ENCODE measurements around the gene NFIX.

The NFIX gene

DNA sequence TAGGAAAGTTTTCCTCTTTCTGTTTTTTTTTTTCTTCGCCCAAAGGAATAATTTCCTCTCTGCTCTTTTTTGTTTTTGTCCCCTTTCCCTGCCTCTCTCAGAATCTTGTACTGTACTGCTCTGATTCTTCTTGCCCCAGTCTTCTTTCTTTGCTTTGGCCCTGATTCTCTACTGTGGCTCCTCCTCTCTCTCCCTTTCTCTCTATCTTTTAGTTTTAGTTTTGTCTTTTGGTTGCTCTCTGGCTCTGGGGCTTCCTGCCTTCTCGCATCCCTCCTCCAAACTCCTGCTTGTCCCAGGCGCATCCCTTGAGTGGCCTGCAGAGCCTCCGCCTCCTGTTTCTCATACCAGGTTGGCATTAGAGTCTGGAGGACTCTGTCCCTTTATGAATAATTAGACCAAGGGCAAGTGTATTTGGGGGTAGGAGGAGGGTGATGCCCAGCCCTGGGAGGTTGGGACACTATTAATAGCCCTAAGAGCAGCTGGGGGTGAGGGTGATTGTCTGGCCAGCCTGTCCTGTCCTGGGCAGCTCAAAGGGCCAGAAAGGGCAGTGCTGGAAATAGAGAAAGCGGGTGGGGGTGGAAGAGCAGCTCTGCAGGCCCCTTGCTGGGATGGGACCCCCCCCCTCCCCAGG, 68.3 kb downstream of the NFIX start:
- no peaks in the 10 kb centered on the region for H3K36me3 ChIP-seq (ENCODE audit: insufficient read depth)
- no peak overlapping the region for H3K9ac ChIP-seq
- no peak overlapping the region for H3K4me3 ChIP-seq (IDR thresholded peaks at IDR 0.05; ENCODE audit: insufficient read depth, low read depth, low read length)
- no peak overlapping the region for H3K27ac ChIP-seq
- no peaks in the 10 kb centered on the region for H3K79me2 ChIP-seq (ENCODE audit: insufficient read depth, low read depth)
- no peak overlapping the region for H3K4me2 ChIP-seq
- H2AFZ ChIP-seq (ENCODE audit: low read depth) = no peak overlapping the region
- H3K27me3 ChIP-seq (ENCODE audit: insufficient read depth, low read depth) = peaks cover 42% of the 10 kb centered on the region
- H3K4me1 ChIP-seq (ENCODE audit: low read depth, poor library complexity, severe bottlenecking) = peaks cover 13% of the 10 kb centered on the region
- no peaks in the 10 kb centered on the region for H4K20me1 ChIP-seq (ENCODE audit: insufficient read depth)
- TF ChIP-seq, protein P1, sequence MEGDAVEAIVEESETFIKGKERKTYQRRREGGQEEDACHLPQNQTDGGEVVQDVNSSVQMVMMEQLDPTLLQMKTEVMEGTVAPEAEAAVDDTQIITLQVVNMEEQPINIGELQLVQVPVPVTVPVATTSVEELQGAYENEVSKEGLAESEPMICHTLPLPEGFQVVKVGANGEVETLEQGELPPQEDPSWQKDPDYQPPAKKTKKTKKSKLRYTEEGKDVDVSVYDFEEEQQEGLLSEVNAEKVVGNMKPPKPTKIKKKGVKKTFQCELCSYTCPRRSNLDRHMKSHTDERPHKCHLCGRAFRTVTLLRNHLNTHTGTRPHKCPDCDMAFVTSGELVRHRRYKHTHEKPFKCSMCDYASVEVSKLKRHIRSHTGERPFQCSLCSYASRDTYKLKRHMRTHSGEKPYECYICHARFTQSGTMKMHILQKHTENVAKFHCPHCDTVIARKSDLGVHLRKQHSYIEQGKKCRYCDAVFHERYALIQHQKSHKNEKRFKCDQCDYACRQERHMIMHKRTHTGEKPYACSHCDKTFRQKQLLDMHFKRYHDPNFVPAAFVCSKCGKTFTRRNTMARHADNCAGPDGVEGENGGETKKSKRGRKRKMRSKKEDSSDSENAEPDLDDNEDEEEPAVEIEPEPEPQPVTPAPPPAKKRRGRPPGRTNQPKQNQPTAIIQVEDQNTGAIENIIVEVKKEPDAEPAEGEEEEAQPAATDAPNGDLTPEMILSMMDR (conservative IDR thresholded peaks at IDR 0.05; ENCODE audit: low read depth, low read length) = no peak

GRCh38 chr19:13064092-13064489, 68.8 kb downstream of the NFIX start:
- Histone ChIP-seq H4K20me1 (ENCODE audit: insufficient read depth) (no peaks in the 10 kb centered on the region), H3K4me2 (no peak overlapping the region), H2AFZ (ENCODE audit: low read depth) (no peak overlapping the region), H3K4me1 (ENCODE audit: low read depth, poor library complexity, severe bottlenecking) (peaks cover 13% of the 10 kb centered on the region), H3K27me3 (ENCODE audit: insufficient read depth, low read depth) (peaks cover 42% of the 10 kb centered on the region), H3K36me3 (ENCODE audit: insufficient read depth) (no peaks in the 10 kb centered on the region), H3K79me2 (ENCODE audit: insufficient read depth, low read depth) (no peaks in the 10 kb centered on the region), H3K9ac (no peak overlapping the region), H3K27ac (no peak overlapping the region), H3K4me3 (IDR thresholded peaks at IDR 0.05; ENCODE audit: insufficient read depth, low read depth, low read length) (no peak overlapping the region)
- TF ChIP-seq, protein P1 (conservative IDR thresholded peaks at IDR 0.05; ENCODE audit: low read depth, low read length) = no peak

DNA sequence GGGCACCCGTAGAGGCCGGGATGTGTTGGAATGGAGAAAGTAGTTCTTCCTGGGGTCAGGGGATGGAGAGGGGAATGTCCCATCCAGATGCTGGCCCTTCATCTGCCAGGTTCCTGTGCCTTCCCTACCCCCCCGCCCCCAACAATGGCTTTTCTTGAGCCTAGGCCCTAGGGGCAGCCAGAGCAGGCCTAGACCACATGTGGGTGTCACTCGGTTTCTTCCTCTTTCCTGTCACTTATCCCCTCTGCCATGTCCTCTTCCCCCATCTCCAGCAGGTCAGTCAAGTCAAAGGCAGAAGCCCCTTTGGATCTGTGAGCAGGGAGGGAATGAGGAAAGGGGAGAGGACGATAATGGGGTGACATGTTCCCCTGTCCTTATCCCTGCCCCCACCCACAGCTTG, 71.0 kb downstream of the NFIX start:
- TF ChIP-seq, protein P1 (conservative IDR thresholded peaks at IDR 0.05; ENCODE audit: low read depth, low read length) = no peak
- Histone ChIP-seq H3K79me2 (ENCODE audit: insufficient read depth, low read depth) (no peaks in the 10 kb centered on the region), H2AFZ (ENCODE audit: low read depth) (no peak overlapping the region), H3K9ac (no peak overlapping the region), H3K4me3 (IDR thresholded peaks at IDR 0.05; ENCODE audit: insufficient read depth, low read depth, low read length) (no peak overlapping the region), H4K20me1 (ENCODE audit: insufficient read depth) (no peaks in the 10 kb centered on the region), H3K36me3 (ENCODE audit: insufficient read depth) (no peaks in the 10 kb centered on the region), H3K27me3 (ENCODE audit: insufficient read depth, low read depth) (peaks cover 36% of the 10 kb centered on the region), H3K4me2 (no peak overlapping the region), H3K27ac (no peak overlapping the region), H3K4me1 (ENCODE audit: low read depth, poor library complexity, severe bottlenecking) (peaks cover 4% of the 10 kb centered on the region)

GRCh38 chr19:13066933-13067807, 71.9 kb downstream of the NFIX start:
- no peaks in the 10 kb centered on the region for H4K20me1 ChIP-seq (ENCODE audit: insufficient read depth)
- no peak overlapping the region for H3K27ac ChIP-seq
- H3K4me2 ChIP-seq = no peak overlapping the region
- no peaks in the 10 kb centered on the region for H3K79me2 ChIP-seq (ENCODE audit: insufficient read depth, low read depth)
- no peak overlapping the region for H2AFZ ChIP-seq (ENCODE audit: low read depth)
- no peaks in the 10 kb centered on the region for H3K4me1 ChIP-seq (ENCODE audit: low read depth, poor library complexity, severe bottlenecking)
- H3K36me3 ChIP-seq (ENCODE audit: insufficient read depth) = no peaks in the 10 kb centered on the region
- H3K9ac ChIP-seq = no peak overlapping the region
- H3K27me3 ChIP-seq (ENCODE audit: insufficient read depth, low read depth) = peaks cover 40% of the 10 kb centered on the region
- no peak overlapping the region for H3K4me3 ChIP-seq (IDR thresholded peaks at IDR 0.05; ENCODE audit: insufficient read depth, low read depth, low read length)
- TF ChIP-seq, protein P1 (conservative IDR thresholded peaks at IDR 0.05; ENCODE audit: low read depth, low read length) = no peak
